SK-N-MC (cell line): ENCODE results near the gene ECHS1.

Experiments used
- EZH2 ChIP-seq: fragments of 200-600 bp; sonication (generic); IDR thresholded peaks from one replicate; pipeline ENCODE4 v1.6.1; 2017; ENCODE audit warnings: antibody characterized with exemption
- POLR2AphosphoS5 ChIP-seq: IDR thresholded peaks from 2 replicates; pipeline ENCODE4 v1.6.1; 2012; ENCODE audit warnings: mild to moderate bottlenecking, low read depth, low read length, borderline replicate concordance

DNA sequence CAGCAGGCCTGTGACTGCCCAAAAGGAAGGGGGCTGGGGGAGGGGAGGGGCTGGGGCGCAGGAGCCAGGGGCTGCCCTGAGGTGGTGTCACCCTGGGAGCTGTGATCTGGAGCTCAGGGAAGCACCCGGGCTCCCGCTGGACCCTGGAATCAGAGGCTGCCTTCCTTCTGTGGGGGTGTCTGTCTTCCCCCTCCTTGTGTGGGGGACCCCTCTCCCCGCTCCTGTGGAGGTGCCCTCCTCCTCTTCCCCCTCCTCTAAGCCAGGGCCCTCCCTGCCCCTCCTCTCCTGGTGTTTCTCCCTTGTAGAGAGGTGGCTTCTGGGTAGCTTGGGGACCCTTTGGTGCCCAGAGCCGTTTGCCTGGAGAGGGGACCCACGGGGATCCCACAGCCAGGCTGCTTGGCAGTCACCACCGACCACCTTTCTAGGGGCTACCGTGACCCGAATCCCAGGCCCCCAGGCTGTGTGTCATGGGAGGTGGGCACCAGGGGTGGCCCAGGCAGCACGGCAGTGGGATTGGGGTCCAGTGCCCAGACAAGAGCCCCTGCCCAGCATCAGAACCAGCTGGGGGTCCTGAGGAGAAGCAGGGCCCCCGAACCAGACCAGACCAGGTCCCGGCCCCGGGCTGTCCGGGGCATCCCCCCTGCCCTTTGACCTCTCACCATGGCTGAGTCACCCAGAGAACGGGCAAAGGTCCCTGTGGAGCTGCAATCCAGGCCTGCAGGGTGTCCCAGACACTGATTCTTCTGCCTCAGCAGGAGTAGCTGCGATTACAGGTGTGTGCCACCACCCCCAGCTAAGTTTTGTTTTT is 25.2 kb downstream of the ECHS1 start:
- TF ChIP-seq POLR2AphosphoS5 (no peak), EZH2 (no peak)
